ENCODE measurements around the gene PTPA.

The PTPA gene

DNA sequence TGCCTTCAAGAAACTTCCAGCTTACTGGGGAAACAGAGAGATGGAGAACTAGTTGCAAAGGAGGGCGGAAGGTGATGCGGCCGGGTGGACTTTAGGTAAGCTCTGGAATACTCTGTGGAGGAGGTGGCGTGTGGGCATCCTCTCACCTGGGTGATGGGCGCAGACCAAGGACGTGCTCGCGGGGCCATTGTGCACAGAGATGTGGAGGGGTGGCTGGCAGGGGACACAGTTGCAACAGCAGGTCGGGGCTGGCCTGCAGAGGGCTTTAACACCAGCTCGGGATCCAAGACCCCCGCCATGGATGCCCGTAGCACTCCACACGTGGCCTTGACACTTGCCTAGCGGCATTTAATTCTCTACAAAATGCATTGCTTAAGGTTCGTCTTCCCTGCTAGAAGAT lies 40.3 kb downstream of the PTPA start:
- Histone ChIP-seq H2BK120ac (ENCODE audit: low read depth, low read length) (no peak overlapping the region), H3K14ac (ENCODE audit: low read length) (no peak overlapping the region), H3K18ac (ENCODE audit: low read length) (no peak overlapping the region), H3K27ac (replicated peaks; ENCODE audit: low read length) (no peak overlapping the region), H3K4me2 (ENCODE audit: insufficient read depth, low read length, poor library complexity, severe bottlenecking) (no peak overlapping the region), H3K9me3 (replicated peaks in 1 of 2; ENCODE audit: control insufficient read depth in 2 of 2, insufficient read depth in 1 of 2, low read depth in 1 of 2, low read length in 2 of 2) (peaks cover 0 to 4% of the 10 kb centered on the region in 2 donors), H3K27me3 (ENCODE audit: control insufficient read depth in 3 of 3, insufficient read depth in 3 of 3, low read depth in 1 of 3, low read length in 3 of 3) (no peaks in the 10 kb centered on the region), H3K4me3 (ENCODE audit: low read length in 2 of 2) (no peak overlapping the region), H3K36me3 (replicated peaks in 1 of 2; ENCODE audit: control insufficient read depth in 2 of 2, insufficient read depth in 2 of 2, low read length in 2 of 2) (peaks cover 18 to 63% of the 10 kb centered on the region in 2 donors), H4K91ac (ENCODE audit: low read depth, low read length, poor library complexity) (no peak overlapping the region), H2BK5ac (ENCODE audit: low read length) (no peak overlapping the region), H3K4ac (ENCODE audit: low read length) (no peak overlapping the region), H3K79me1 (ENCODE audit: low read depth, low read length) (peaks cover 9% of the 10 kb centered on the region), H4K8ac (ENCODE audit: low read depth, low read length) (no peak overlapping the region), H2BK12ac (ENCODE audit: low read length) (no peak overlapping the region), H2BK15ac (ENCODE audit: low read length) (no peak overlapping the region), H2AFZ (ENCODE audit: low read length) (no peak overlapping the region), H2AK5ac (ENCODE audit: low read depth, low read length) (no peak overlapping the region), H3K9ac (ENCODE audit: low read depth, low read length, poor library complexity) (no peak overlapping the region), H3K23ac (ENCODE audit: low read depth, low read length, poor library complexity) (no peak overlapping the region), H3K4me1 (ENCODE audit: control insufficient read depth in 2 of 2, insufficient read depth in 1 of 2, low read depth in 1 of 2, low read length in 2 of 2) (peaks cover 6 to 9% of the 10 kb centered on the region in 2 donors)
- WGBS, 2 donors (ENCODE audit: extremely low coverage in 2 of 2, insufficient read length in 2 of 2, insufficient replicate concordance in 1 of 2), result no CpG with 5 or more reads among the region's 15 CpGs
- no peak for DNase-seq (ENCODE audit: low spot score)

GRCh38 chr9:129154866-129155477 lies 43.8 kb downstream of the PTPA start:
- Histone ChIP-seq H3K23ac (ENCODE audit: low read depth, low read length, poor library complexity) (no peak overlapping the region), H4K8ac (ENCODE audit: low read depth, low read length) (no peak overlapping the region), H2AFZ (ENCODE audit: low read length) (no peak overlapping the region), H3K9me3 (replicated peaks in 1 of 2; ENCODE audit: control insufficient read depth in 2 of 2, insufficient read depth in 1 of 2, low read depth in 1 of 2, low read length in 2 of 2) (peaks cover 0 to 4% of the 10 kb centered on the region in 2 donors), H3K4ac (ENCODE audit: low read length) (no peak overlapping the region), H2BK120ac (ENCODE audit: low read depth, low read length) (no peak overlapping the region), H3K9ac (ENCODE audit: low read depth, low read length, poor library complexity) (no peak overlapping the region), H3K18ac (ENCODE audit: low read length) (peak overlapping the region; percentile 64), H3K79me1 (ENCODE audit: low read depth, low read length) (peaks cover 3% of the 10 kb centered on the region), H3K14ac (ENCODE audit: low read length) (peak overlapping the region; percentile 38), H2BK12ac (ENCODE audit: low read length) (no peak overlapping the region), H2BK15ac (ENCODE audit: low read length) (no peak overlapping the region), H3K4me1 (ENCODE audit: control insufficient read depth in 2 of 2, insufficient read depth in 1 of 2, low read depth in 1 of 2, low read length in 2 of 2) (no peaks in the 10 kb centered on the region), H3K27me3 (ENCODE audit: control insufficient read depth in 3 of 3, insufficient read depth in 3 of 3, low read depth in 1 of 3, low read length in 3 of 3) (no peaks in the 10 kb centered on the region), H4K91ac (ENCODE audit: low read depth, low read length, poor library complexity) (no peak overlapping the region), H2BK5ac (ENCODE audit: low read length) (no peak overlapping the region), H3K27ac (replicated peaks; ENCODE audit: low read length) (no peak overlapping the region), H2AK5ac (ENCODE audit: low read depth, low read length) (no peak overlapping the region), H3K4me2 (ENCODE audit: insufficient read depth, low read length, poor library complexity, severe bottlenecking) (no peak overlapping the region), H3K4me3 (ENCODE audit: low read length in 2 of 2) (no peak overlapping the region), H3K36me3 (replicated peaks in 1 of 2; ENCODE audit: control insufficient read depth in 2 of 2, insufficient read depth in 2 of 2, low read length in 2 of 2) (peaks cover 16 to 32% of the 10 kb centered on the region in 2 donors)
- no peak for DNase-seq (ENCODE audit: low spot score)
- no CpG with 5 or more reads among the region's 16 CpGs for WGBS, 2 donors (ENCODE audit: extremely low coverage in 2 of 2, insufficient read length in 2 of 2, insufficient replicate concordance in 1 of 2)

- peak overlapping the region; percentile 44 for H3K9ac ChIP-seq (ENCODE audit: low read depth, low read length, poor library complexity)
- no peak overlapping the region for H2BK5ac ChIP-seq (ENCODE audit: low read length)
- no peak for DNase-seq (ENCODE audit: low spot score)
- H4K91ac ChIP-seq (ENCODE audit: low read depth, low read length, poor library complexity), result no peak overlapping the region
- no peak overlapping the region for H4K8ac ChIP-seq (ENCODE audit: low read depth, low read length)
- H3K4me3 ChIP-seq (ENCODE audit: low read length in 2 of 2), result no peak overlapping the region
- peak overlapping the region; percentile 11 for H2BK15ac ChIP-seq (ENCODE audit: low read length)
- H3K79me1 ChIP-seq (ENCODE audit: low read depth, low read length), result peaks cover 3% of the 10 kb centered on the region
- H3K4me2 ChIP-seq (ENCODE audit: insufficient read depth, low read length, poor library complexity, severe bottlenecking), result no peak overlapping the region
- H3K14ac ChIP-seq (ENCODE audit: low read length), result peak overlapping the region; percentile 47
- H2AK5ac ChIP-seq (ENCODE audit: low read depth, low read length), result no peak overlapping the region
- H3K36me3 ChIP-seq (replicated peaks in 1 of 2; ENCODE audit: control insufficient read depth in 2 of 2, insufficient read depth in 2 of 2, low read length in 2 of 2), result peaks cover 16 to 22% of the 10 kb centered on the region in 2 donors
- no peaks in the 10 kb centered on the region for H3K27me3 ChIP-seq (ENCODE audit: control insufficient read depth in 3 of 3, insufficient read depth in 3 of 3, low read depth in 1 of 3, low read length in 3 of 3)
- H2BK120ac ChIP-seq (ENCODE audit: low read depth, low read length), result no peak overlapping the region
- H2BK12ac ChIP-seq (ENCODE audit: low read length), result no peak overlapping the region
- WGBS, 2 donors (ENCODE audit: extremely low coverage in 2 of 2, insufficient read length in 2 of 2, insufficient replicate concordance in 1 of 2), result no CpG with 5 or more reads among the region's 10 CpGs
- no peak overlapping the region for H3K27ac ChIP-seq (replicated peaks; ENCODE audit: low read length)
- peaks cover 0 to 6% of the 10 kb centered on the region in 2 donors for H3K9me3 ChIP-seq (replicated peaks in 1 of 2; ENCODE audit: control insufficient read depth in 2 of 2, insufficient read depth in 1 of 2, low read depth in 1 of 2, low read length in 2 of 2)
- H3K18ac ChIP-seq (ENCODE audit: low read length), result peak overlapping the region; percentile 80
- peak overlapping the region; percentile 55 for H3K23ac ChIP-seq (ENCODE audit: low read depth, low read length, poor library complexity)
- no peaks in the 10 kb centered on the region for H3K4me1 ChIP-seq (ENCODE audit: control insufficient read depth in 2 of 2, insufficient read depth in 1 of 2, low read depth in 1 of 2, low read length in 2 of 2)
- H3K4ac ChIP-seq (ENCODE audit: low read length), result no peak overlapping the region
- H2AFZ ChIP-seq (ENCODE audit: low read length), result no peak overlapping the region
These were observed 44.9 kb downstream of the PTPA start for GRCh38 chr9:129156163-129156562.

- Histone ChIP-seq H3K36me3 (replicated peaks in 1 of 2; ENCODE audit: control insufficient read depth in 2 of 2, insufficient read depth in 2 of 2, low read length in 2 of 2) (peaks cover 0 to 1% of the 10 kb centered on the region in 2 donors), H4K91ac (ENCODE audit: low read depth, low read length, poor library complexity) (no peak overlapping the region), H3K23ac (ENCODE audit: low read depth, low read length, poor library complexity) (no peak overlapping the region), H2AK5ac (ENCODE audit: low read depth, low read length) (no peak overlapping the region), H3K27ac (replicated peaks; ENCODE audit: low read length) (no peak overlapping the region), H3K4ac (ENCODE audit: low read length) (no peak overlapping the region), H3K27me3 (ENCODE audit: control insufficient read depth in 3 of 3, insufficient read depth in 3 of 3, low read depth in 1 of 3, low read length in 3 of 3) (no peaks in the 10 kb centered on the region), H3K9me3 (replicated peaks in 1 of 2; ENCODE audit: control insufficient read depth in 2 of 2, insufficient read depth in 1 of 2, low read depth in 1 of 2, low read length in 2 of 2) (peaks cover 3% of the 10 kb centered on the region in 2 donors), H2AFZ (ENCODE audit: low read length) (no peak overlapping the region), H3K18ac (ENCODE audit: low read length) (no peak overlapping the region), H2BK12ac (ENCODE audit: low read length) (no peak overlapping the region), H3K4me1 (ENCODE audit: control insufficient read depth in 2 of 2, insufficient read depth in 1 of 2, low read depth in 1 of 2, low read length in 2 of 2) (peaks cover 6 to 12% of the 10 kb centered on the region in 2 donors), H3K9ac (ENCODE audit: low read depth, low read length, poor library complexity) (no peak overlapping the region), H4K8ac (ENCODE audit: low read depth, low read length) (no peak overlapping the region), H3K4me3 (ENCODE audit: low read length in 2 of 2) (no peak overlapping the region), H3K14ac (ENCODE audit: low read length) (no peak overlapping the region), H2BK120ac (ENCODE audit: low read depth, low read length) (no peak overlapping the region), H3K4me2 (ENCODE audit: insufficient read depth, low read length, poor library complexity, severe bottlenecking) (no peak overlapping the region), H3K79me1 (ENCODE audit: low read depth, low read length) (no peaks in the 10 kb centered on the region), H2BK15ac (ENCODE audit: low read length) (no peak overlapping the region), H2BK5ac (ENCODE audit: low read length) (no peak overlapping the region)
- DNase-seq (ENCODE audit: low spot score), result no peak
- no CpG with 5 or more reads among the region's 10 CpGs for WGBS, 2 donors (ENCODE audit: extremely low coverage in 2 of 2, insufficient read length in 2 of 2, insufficient replicate concordance in 1 of 2)
These were observed 49.7 kb downstream of the PTPA start for GRCh38 chr9:129160712-129161533.
